Measurements from ENCODE around the gene KIAA0513.

KIAA0513 gene

GRCh38 chr16:85138825-85139627, 111.4 kb downstream of the KIAA0513 start:
- DNase-seq, result no peak

GRCh38 chr16:85139881-85140339, 112.3 kb downstream of the KIAA0513 start:
- DNase-seq, result no peak

GRCh38 chr16:85140455-85141012, 112.9 kb downstream of the KIAA0513 start:
- DNase-seq, result no peak

GRCh38 chr16:85141491-85142128, 114.0 kb downstream of the KIAA0513 start:
- DNase-seq, result no peak

GRCh38 chr16:85142129-85142513, 114.5 kb downstream of the KIAA0513 start:
- no peak for DNase-seq

- no peak for DNase-seq
These were observed 115.2 kb downstream of the KIAA0513 start for GRCh38 chr16:85142771-85143211.

All from activated CD4-positive, alpha-beta T cell treated with anti-CD3 and anti-CD28 coated beads, Interleukin-2, amount 50 U/mL, for 48 hours (primary cell).